CD4-positive, alpha-beta T cell treated with Interleukin-17A for 1 hour (primary cell): Measurements from ENCODE around the gene SNX12.
"Not testable (repeated sequence)": the region's sequence is repeated elsewhere in the genome, so short reads cannot be mapped to it uniquely, and the experiment has no call there.

Experiments
- DNase-seq: peaks from one replicate; pipeline ENCODE4 v3.0.0-alpha.2; 2020

Gene SNX12

GRCh38 chrX:71085900-71086299, 17.8 kb upstream of the SNX12 start:
- no peak for DNase-seq

GRCh38 chrX:71082822-71083221, 14.7 kb upstream of the SNX12 start:
- DNase-seq = no peak

- DNase-seq = no peak
Observed at GRCh38 chrX:71082124-71082647, 14.1 kb upstream of the SNX12 start.

- DNase-seq = no peak
Observed at GRCh38 chrX:71081330-71082123, 13.4 kb upstream of the SNX12 start.

GRCh38 chrX:71070531-71070930, 2.4 kb upstream of the SNX12 start:
- no peak for DNase-seq

DNA sequence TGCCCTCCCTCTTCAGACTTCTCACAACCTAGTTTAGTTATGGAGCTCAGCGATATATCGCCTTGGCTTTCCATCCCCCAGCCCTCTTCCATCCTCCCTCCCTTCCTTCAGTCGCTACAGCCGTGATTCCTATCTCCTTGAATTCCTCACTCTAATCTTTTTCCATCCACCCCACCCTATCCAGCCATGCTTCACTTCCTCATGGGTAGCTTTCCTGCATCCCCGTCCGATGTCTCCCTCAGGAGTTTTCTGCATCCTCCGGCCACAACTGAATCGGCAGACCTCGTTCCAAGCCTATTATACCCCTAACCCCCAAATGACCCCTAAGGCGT, 456 bp downstream of the SNX12 start:
- no peak for DNase-seq

DNA sequence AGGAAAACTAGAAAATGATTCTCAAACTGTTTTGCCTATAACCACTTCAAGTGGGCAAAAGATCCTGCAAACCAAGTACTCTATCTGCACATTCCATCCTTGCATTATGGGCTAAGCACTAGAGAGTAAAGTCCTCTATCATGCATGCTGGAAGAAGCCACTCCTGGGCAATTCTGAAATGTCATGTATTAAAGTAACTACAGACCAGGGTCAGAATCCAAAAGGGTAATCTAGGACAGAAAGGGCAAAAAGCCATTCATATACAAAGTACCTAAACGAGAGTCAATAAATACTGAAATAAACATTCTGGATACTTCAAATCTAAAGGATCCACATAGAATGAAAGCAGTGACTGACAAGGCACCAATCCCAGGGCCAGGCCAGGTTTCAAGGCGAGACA, 1.0 kb downstream of the SNX12 start:
- DNase-seq = no peak

GRCh38 chrX:71060127-71060526, 8.0 kb downstream of the SNX12 start:
- no peak for DNase-seq

GRCh38 chrX:71057848-71058530, 10.1 kb downstream of the SNX12 start:
- no peak for DNase-seq

GRCh38 chrX:71056867-71057266, 11.3 kb downstream of the SNX12 start:
- DNase-seq = no peak

DNA sequence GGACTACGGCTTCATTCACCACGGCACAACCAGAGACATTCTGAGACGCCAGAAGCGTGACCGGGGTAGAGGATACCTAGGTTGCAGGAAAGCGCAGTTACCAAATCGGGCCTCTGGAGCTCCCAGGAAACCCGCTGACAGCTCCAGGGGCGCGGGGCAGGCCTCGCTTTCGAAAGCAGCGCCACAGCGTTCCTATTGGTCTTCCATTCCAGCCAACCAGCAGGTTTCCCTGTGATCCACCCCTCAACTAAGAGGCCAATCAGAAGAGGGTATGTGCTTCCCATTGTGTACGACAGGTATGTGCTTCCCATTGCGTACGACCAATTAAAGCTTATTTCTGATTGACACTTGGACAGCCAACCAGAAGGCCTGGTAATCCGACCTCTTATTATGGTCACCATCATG, 14.9 kb downstream of the SNX12 start:
- peak; percentile 31 for DNase-seq

GRCh38 chrX:71052721-71053120, 15.4 kb downstream of the SNX12 start:
- no peak for DNase-seq

DNA sequence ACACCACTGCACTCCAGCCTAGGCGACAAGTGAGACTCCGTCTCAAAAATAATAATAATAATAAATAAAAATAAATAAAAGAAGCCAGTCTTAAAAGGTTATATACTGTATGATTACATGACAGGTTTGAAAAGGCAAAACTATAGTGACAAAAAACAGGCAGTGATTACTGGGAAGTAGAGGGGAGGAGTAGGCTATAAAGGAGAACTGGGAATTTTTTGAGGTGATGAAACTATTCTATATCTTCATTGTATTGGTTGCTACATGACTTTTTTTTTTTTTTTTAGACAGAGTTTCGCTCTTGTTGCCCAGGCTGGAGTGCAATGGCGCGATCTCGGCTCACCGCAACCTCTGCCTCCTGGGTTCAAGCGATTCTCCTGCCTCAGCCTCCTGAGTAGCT, 20.2 kb downstream of the SNX12 start:
- DNase-seq = not testable (repeated sequence)

DNA sequence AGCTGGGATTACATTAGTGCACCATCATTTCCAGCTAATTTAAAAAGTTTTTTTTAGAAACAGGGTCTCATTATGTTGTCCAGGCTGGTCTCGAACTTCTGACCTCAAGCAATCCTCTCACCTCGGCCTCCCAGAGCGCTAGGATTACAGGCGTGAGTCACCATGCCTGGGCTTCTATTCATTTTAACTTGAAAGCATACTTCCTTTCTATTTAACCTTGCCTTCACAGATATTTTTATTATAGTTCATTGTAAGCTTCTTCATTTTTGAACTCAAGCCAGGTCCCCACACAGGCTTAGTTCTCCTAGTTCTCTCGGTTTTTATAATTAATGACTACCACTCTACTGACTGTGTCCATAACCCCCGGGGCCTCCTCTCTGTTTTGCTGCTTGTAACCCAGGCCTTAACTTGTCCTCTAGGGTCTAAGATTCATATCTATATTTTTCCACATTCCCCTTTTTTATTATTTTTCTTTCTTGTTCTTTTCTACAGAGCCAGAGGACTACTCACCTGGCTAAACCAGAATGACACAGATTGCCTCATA, 50.7 kb downstream of the SNX12 start:
- no peak for DNase-seq
